ENCODE results near the gene LRMDA. TPM values are rescaled to one million over a fixed set of nuclear protein-coding genes. Genes with fewer than 3 reads are reported as not detected.

Gene LRMDA
- total and polyA plus RNA-seq, 10 of the 15 experiments (the other 5 are each of a cell fraction or from before 2014, with no cell fraction given): 0.07 to 0.54 (median 0.29) TPM; not detected in 4

DNA sequence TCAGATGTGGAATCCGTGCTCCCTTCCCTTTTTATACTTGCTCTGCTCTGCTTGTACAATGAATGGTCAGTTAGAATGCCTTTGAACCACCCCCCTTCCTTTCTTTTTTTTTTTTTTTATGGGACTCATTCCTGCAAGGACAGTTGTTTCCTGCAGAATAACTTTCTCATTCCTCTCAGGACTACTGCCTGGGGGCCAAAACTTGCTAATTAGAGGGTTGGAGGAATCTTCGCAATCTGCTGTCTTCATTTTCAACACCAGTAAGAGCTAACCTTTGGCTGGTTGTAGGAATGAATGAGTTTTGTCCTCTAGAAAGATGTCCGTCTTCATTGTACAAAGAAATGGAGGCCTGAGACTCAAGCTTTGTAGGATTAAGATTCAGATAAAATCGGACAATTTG is 868.1 kb downstream of the LRMDA start:
- Histone ChIP-seq H3K27me3 (replicated peaks in 1 of 2; ENCODE audit: control insufficient read depth in 2 of 2, insufficient read depth in 2 of 2, low read length in 1 of 2) (no peaks in the 10 kb centered on the region), H3K4me1 (ENCODE audit: control insufficient read depth, insufficient read depth, low read length) (no peaks in the 10 kb centered on the region), H3K36me3 (ENCODE audit: control insufficient read depth in 2 of 2, insufficient read depth in 2 of 2, low read length in 1 of 2) (no peaks in the 10 kb centered on the region), H3K9ac (ENCODE audit: control insufficient read depth, insufficient read depth, low read length) (no peak overlapping the region), H3K27ac (ENCODE audit: control insufficient read depth, insufficient read depth) (no peak overlapping the region), H3K9me3 (replicated peaks; ENCODE audit: control insufficient read depth, insufficient read depth, low read length) (no peaks in the 10 kb centered on the region), H3K4me3 (no peak overlapping the region), H4K20me1 (ENCODE audit: control insufficient read depth, insufficient read depth) (no peaks in the 10 kb centered on the region), H3K4me2 (ENCODE audit: control insufficient read depth, insufficient read depth) (no peak overlapping the region), H2AFZ (ENCODE audit: control insufficient read depth, low read depth, low read length) (no peak overlapping the region), H3K79me2 (ENCODE audit: control insufficient read depth, insufficient read depth, low read length) (no peaks in the 10 kb centered on the region)
- DNase-seq (ENCODE audit: low read depth, low spot score): no peak
- RAD21 ChIA-PET (ENCODE audit: unreplicated experiment): no interaction called here
- 20% methylated on average over 4 of the region's 4 CpGs for WGBS (ENCODE audit: insufficient coverage, insufficient replicate concordance, low lambda C conversion rate, missing lambda C conversion rate)
- POLR2A ChIA-PET: interaction anchor here (0.7 kb wide), 1 partner anchor 300 kb away, joined by 4 read pairs; no protein-coding TSS in a partner anchor
- in situ Hi-C loops (cut with MboI): no loop called here
- no peak for ATAC-seq
- intact Hi-C loops (cut with micrococcal nuclease; ENCODE audit: unreplicated experiment): no loop called here
- BruUV-seq (replicated peaks): no TSS peak
- TF ChIP-seq, protein P1, sequence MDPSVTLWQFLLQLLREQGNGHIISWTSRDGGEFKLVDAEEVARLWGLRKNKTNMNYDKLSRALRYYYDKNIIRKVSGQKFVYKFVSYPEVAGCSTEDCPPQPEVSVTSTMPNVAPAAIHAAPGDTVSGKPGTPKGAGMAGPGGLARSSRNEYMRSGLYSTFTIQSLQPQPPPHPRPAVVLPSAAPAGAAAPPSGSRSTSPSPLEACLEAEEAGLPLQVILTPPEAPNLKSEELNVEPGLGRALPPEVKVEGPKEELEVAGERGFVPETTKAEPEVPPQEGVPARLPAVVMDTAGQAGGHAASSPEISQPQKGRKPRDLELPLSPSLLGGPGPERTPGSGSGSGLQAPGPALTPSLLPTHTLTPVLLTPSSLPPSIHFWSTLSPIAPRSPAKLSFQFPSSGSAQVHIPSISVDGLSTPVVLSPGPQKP (IDR thresholded peaks at IDR 0.05; ENCODE audit: low read depth, low read length): no peak
- SMC1A ChIA-PET (ENCODE audit: uncharacterized antibody, unreplicated experiment): interaction anchor here (0.7 to 1.1 kb wide), 2 partner anchors 92 to 221 kb away, joined by 3 read pairs; no protein-coding TSS in a partner anchor
- FAIRE-seq: no peak
- CTCF ChIA-PET: interaction anchor here (0.6 to 0.7 kb wide), 2 partner anchors 161 to 332 kb away, joined by 4 read pairs; no protein-coding TSS in a partner anchor

DNA sequence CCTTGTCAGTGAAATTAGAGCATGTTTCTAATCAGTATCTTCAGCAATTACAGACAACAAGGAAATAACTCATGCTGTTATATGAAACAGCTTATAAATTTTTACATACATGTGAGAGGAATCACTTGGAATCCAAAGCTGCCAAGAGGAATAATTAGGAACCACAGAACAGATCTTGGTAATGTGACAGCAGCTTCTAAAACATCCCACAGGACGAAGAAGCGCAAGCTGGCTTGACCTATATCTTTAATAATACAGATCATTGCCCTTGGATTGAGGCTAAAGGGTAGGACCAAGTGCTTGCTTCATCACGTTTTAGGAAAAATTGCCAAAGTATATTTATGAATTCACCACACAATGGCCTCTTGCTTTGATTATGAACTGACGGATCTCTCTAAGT is 869.8 kb downstream of the LRMDA start:
- H3K9ac ChIP-seq (ENCODE audit: control insufficient read depth, insufficient read depth, low read length): no peak overlapping the region
- FAIRE-seq (no peak), DNase-seq (ENCODE audit: low read depth, low spot score) (no peak), ATAC-seq (no peak)
- no peak overlapping the region for H3K4me3 ChIP-seq
- no peak overlapping the region for H3K27ac ChIP-seq (ENCODE audit: control insufficient read depth, insufficient read depth)
- H3K9me3 ChIP-seq (replicated peaks; ENCODE audit: control insufficient read depth, insufficient read depth, low read length): no peaks in the 10 kb centered on the region
- ChIA-PET POLR2A (no interaction called here), SMC1A (ENCODE audit: uncharacterized antibody, unreplicated experiment) (interaction anchor here (1.1 to 1.6 kb wide), 2 partner anchors 9 to 650 kb away, joined by 3 to 6 read pairs; no protein-coding TSS in a partner anchor), RAD21 (ENCODE audit: unreplicated experiment) (interaction anchor here (3.2 kb wide), 1 partner anchor 215 kb away, joined by 15 read pairs; no protein-coding TSS in a partner anchor), CTCF (interaction anchor here (0.5 to 3.1 kb wide), 2 partner anchors 214 to 256 kb away, joined by 3 to 18 read pairs; no protein-coding TSS in a partner anchor)
- BruUV-seq (replicated peaks): no TSS peak
- no peak overlapping the region for H2AFZ ChIP-seq (ENCODE audit: control insufficient read depth, low read depth, low read length)
- 47% methylated on average over 4 of the region's 4 CpGs for WGBS (ENCODE audit: insufficient coverage, insufficient replicate concordance, low lambda C conversion rate, missing lambda C conversion rate)
- no peak for TF ChIP-seq MXI1 (IDR thresholded peaks at IDR 0.05; ENCODE audit: low read depth, low read length)
- in situ Hi-C loops (cut with MboI) (no loop called here), intact Hi-C loops (cut with micrococcal nuclease; ENCODE audit: unreplicated experiment) (loop anchor here (5.0 to 10.0 kb wide), 4 partner anchors 244 to 896 kb away; partner anchors contain the start of gene ZNF503)
- no peaks in the 10 kb centered on the region for H3K36me3 ChIP-seq (ENCODE audit: control insufficient read depth in 2 of 2, insufficient read depth in 2 of 2, low read length in 1 of 2)
- H3K4me2 ChIP-seq (ENCODE audit: control insufficient read depth, insufficient read depth): no peak overlapping the region
- no peaks in the 10 kb centered on the region for H3K79me2 ChIP-seq (ENCODE audit: control insufficient read depth, insufficient read depth, low read length)
- H4K20me1 ChIP-seq (ENCODE audit: control insufficient read depth, insufficient read depth): no peaks in the 10 kb centered on the region
- no peaks in the 10 kb centered on the region for H3K4me1 ChIP-seq (ENCODE audit: control insufficient read depth, insufficient read depth, low read length)
- H3K27me3 ChIP-seq (replicated peaks in 1 of 2; ENCODE audit: control insufficient read depth in 2 of 2, insufficient read depth in 2 of 2, low read length in 1 of 2): no peaks in the 10 kb centered on the region

Data from GM12878 (cell line).